MV-4-11 (cell line): ENCODE measurements around the gene ARHGEF17.

Experiments
- DNase-seq: peaks from one replicate; lab custom pipeline; 2025; lab: John Stamatoyannopoulos, UW

Gene ARHGEF17

DNA sequence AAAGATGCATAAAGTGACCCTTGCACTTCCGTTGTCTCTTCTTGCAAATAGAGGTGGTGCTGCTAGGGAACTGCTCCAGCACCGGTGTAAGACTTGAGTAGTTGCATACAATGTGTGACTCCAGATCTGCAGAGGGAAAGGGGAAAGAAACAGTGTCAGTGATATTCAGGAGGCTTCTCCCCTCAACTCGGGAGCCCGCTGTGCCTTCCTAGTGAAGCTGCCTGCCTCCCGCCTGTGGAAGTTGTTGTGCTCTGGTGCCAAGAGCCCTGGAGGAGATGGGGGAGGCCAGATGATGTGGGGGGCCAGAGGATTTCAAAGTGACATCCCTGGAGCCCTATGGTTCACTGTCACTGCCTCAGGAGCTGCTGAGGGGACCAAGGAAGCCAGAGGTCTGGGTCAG, 98.5 kb downstream of the ARHGEF17 start:
- no peak for DNase-seq

DNA sequence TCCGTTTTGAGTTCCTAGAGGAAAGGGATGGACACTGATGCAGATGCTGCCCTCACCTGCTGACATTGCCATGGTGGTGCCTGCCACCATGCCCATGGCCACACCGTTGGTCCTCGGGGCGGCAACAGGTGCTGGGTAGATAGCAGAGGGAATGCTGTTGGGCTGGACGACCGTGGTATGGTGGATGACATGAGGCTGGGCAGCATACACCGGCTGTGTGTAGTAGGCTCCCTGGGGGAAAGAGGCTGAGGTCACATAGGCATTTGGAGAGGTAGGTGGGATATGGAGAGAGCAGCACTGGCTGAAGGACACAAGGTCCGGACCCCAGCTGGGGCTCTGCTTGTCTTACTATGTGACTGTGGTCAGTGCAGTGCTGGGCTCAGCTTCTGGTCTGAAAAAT, 101.4 kb downstream of the ARHGEF17 start:
- DNase-seq: no peak

DNA sequence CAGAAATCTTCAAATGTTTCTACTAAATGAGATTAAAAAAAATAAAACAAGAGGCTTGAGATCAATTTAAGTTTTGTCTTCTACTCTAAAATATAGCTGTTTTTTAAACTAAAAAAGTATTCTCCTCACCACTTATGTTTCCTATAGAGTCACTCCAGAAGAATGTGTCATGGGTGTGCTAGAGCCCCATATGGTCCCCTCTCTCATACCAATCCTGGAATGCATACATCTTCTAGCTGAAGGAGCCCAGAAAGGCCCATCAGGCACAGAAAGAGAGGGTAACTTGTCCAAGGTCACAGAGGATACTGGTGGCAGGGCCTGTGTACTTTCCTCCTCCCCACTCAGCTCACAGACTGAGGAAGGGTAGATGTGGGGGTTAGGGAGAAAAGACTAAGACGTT, 102.6 kb downstream of the ARHGEF17 start:
- DNase-seq: no peak

DNA sequence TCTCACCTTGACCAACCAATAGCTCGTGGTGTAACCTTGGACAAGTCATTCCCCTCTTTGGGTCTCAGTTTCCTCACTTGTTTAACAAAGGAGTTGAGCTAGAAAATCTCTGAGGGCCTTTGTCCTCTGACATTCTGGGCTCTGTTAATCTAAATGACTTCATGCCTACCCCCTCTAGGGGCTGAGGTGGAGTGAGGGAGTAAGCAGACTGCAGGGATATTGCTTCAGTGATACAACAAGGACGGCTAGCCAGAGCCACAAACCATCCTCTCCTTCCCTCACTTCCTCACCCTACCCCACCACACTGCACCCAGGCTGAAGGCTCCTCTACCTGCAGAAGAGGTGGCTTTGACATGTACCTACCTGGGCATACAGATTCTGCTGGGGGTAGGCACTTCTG, 103.0 kb downstream of the ARHGEF17 start:
- peak; percentile 27 for DNase-seq

DNA sequence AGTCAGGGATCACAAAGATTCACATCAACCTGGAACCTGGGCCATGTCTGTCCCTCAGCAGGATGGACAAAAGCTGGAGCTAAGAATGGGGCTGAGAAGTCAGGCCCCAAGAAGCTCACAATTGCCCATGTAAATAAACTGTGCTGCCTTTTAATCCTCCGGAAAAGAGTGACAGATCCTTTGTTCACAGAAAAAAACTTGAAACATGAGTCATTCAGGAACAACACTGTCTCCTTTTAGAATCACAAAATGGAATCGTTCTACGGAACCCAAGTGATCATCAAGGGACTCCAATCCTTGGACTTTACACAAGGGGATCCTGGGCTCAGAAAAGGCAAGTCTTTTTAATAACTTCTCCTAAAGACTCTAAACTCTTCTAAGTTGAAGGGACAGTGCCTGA, 104.2 kb downstream of the ARHGEF17 start:
- DNase-seq: peak; percentile 50

DNA sequence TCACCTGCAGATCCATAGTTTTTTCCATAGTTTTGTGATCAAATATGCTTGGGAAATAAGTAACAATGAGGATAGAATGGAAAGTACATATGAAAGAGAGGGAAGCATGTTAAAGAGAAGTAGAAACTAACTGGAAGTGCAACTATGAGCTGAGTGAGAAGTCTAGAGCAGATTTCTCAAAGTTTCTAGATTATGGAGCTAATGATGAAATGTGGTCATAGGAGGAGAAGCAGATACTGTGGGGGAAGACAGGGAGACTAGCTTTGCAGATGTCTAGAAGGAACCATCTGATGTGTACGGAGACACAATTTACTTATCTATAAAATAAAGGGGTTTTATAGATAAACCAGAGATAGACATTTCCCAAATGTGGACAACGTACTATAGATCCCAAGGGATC, 105.2 kb downstream of the ARHGEF17 start:
- DNase-seq: peak; percentile 87

DNA sequence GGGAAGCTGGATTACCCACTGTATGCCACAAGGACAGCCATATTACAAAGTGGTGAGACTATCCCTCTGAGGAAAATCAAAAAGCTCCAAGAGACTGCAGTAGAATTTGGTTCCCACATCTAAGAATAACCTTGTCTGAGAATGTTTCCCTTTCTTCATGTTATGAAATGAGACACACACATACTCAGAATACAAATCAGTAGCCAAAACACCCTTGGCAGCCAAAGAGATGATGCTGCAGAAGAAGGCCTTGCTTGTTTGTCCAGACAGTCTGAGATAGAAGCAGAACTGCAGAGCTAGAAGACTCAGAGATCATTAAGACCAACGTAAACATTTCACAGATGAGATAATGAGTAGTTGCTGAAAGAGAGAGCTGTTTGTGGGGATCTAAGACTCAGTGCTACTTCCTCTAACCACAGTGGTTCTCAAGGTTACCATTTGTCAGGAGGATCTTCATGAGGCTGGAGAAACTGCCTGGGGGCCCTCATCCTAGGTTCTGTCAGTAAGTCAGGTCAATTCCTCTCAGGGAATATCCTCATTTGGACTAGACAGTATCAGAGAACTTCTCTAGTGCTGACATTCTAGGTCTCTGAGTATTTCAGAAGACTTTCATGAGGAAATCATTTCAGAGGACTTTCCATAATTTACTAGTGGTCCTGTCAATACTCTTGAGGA, 107.0 kb downstream of the ARHGEF17 start:
- DNase-seq: peak; percentile 88

DNA sequence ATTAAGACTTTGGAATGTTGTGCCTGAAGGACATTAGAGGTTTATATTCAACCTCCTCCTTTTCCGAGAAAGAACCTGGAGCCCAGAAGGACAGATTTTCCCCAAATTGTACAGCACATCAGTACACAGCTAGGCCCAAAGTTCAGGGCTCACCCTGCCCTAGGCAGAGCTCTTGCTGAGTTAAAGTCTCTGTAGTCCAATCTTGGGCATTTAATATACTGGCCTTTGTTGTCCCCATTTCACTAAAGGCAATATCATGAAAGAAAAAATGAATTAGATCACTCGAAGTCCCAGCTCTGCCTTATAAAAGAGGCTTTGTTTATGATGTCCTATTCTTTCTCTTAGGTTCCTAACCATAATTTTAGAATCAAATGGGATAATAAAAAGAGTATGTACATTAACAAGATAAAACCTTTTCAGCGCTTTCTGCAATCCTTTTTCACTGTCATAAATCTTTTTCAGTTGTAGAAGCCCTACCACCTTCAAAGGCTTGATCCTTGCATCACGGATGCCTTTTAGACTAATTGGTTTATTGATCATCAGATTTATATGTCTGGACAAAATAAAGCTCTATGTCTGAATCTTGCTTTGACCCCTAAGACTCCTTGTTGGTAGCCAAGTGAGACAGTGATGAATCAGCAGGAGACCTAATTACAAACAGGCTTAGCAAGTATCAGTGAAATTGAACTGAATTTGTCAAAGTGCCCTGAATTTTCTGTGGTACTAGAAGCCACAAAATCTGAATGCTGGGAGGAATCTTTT, 108.0 kb downstream of the ARHGEF17 start:
- DNase-seq: no peak

DNA sequence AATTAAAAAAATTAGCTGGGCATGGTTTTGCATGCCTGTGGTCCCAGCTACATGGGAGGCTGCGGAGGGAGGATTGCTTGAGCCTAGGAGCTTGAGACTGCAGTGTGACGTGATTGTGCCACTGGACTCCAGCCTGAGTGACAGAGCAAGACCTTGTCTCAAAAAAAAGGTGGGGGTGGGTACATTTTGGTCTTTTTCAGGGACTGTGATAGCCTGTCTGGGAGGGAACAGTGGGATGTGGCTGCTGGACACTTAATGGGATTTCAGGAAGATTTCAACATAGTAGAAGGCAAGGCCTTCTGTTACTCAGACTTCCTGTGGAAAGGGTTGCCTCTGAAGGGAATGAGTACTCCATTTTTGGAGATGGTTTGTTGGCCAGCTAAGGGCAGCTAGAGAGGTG, 108.7 kb downstream of the ARHGEF17 start:
- DNase-seq: no peak
